ENCODE results near the gene HMBS.

Gene HMBS

GRCh38 chr11:119062779-119063178 is 21.9 kb upstream of the HMBS start:
- Mint-ChIP-seq H3K4me1 (peaks cover 20% of the 10 kb centered on the region), H3K36me3 (ENCODE audit: low read depth) (peaks cover 16% of the 10 kb centered on the region), H3K9me3 (peaks cover 4% of the 10 kb centered on the region), H3K27me3 (ENCODE audit: low read depth, poor library complexity) (peaks cover 4% of the 10 kb centered on the region), H3K4me3 (no peak overlapping the region), H3K27ac (no peak overlapping the region)
- DNase-seq, result no peak
- no peak for TF ChIP-seq CTCF (IDR thresholded peaks at IDR 0.05)

DNA sequence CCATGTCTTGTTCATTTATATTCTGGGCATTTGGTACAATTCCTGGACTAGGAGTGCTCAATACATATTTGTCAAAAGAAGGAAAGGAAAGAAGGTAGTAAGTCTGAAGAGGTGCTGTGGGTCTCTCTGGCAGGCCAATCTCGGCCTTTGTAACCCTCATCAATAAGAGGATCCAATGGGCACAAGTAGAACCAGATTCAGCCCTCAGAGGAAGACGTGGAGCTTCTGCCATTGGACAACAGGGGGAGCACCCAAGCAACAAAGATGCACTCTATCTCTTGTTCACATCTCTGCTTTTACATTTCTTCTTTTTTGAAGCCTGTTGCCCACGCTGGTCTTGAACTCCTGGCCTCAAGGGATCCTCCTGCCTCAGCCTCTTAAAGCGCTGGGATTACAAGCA is 19.3 kb upstream of the HMBS start:
- no peak overlapping the region for H3K27ac Mint-ChIP-seq
- peak; percentile 31 for TF ChIP-seq CTCF (IDR thresholded peaks at IDR 0.05)
- no peak overlapping the region for H3K4me3 Mint-ChIP-seq
- peaks cover 2% of the 10 kb centered on the region for H3K27me3 Mint-ChIP-seq (ENCODE audit: low read depth, poor library complexity)
- H3K36me3 Mint-ChIP-seq (ENCODE audit: low read depth), result peaks cover 16% of the 10 kb centered on the region
- H3K9me3 Mint-ChIP-seq, result peaks cover 4% of the 10 kb centered on the region
- peaks cover 24% of the 10 kb centered on the region for H3K4me1 Mint-ChIP-seq
- DNase-seq, result no peak

GRCh38 chr11:119067371-119068222 is 17.1 kb upstream of the HMBS start, which contains the start of gene VPS11:
TSS of gene VPS11 (plus strand) at chr11:119067818. CDS start at chr11:119067824, 6 bp downstream.
- peak; percentile 98 for DNase-seq
- H3K9me3 Mint-ChIP-seq, result no peaks in the 10 kb centered on the region
- no peaks in the 10 kb centered on the region for H3K27me3 Mint-ChIP-seq (ENCODE audit: low read depth, poor library complexity)
- H3K4me1 Mint-ChIP-seq, result peaks cover 24% of the 10 kb centered on the region
- peak within 1 kb of the TSS; percentile 97 for H3K4me3 Mint-ChIP-seq
- peak within 1 kb of the TSS; percentile 95 for H3K27ac Mint-ChIP-seq
- no peak for TF ChIP-seq CTCF (IDR thresholded peaks at IDR 0.05)
- H3K36me3 Mint-ChIP-seq (ENCODE audit: low read depth), result peaks cover 26% of the 10 kb centered on the region

- Mint-ChIP-seq H3K4me1 (no peaks in the 10 kb centered on the region), H3K36me3 (ENCODE audit: low read depth) (peaks cover 63% of the 10 kb centered on the region), H3K4me3 (no peak overlapping the region), H3K27ac (no peak overlapping the region), H3K27me3 (ENCODE audit: low read depth, poor library complexity) (peaks cover 3% of the 10 kb centered on the region), H3K9me3 (no peaks in the 10 kb centered on the region)
- no peak for TF ChIP-seq CTCF (IDR thresholded peaks at IDR 0.05)
- no peak for DNase-seq
Measured at GRCh38 chr11:119077839-119078238, 6.8 kb upstream of the HMBS start.

DNA sequence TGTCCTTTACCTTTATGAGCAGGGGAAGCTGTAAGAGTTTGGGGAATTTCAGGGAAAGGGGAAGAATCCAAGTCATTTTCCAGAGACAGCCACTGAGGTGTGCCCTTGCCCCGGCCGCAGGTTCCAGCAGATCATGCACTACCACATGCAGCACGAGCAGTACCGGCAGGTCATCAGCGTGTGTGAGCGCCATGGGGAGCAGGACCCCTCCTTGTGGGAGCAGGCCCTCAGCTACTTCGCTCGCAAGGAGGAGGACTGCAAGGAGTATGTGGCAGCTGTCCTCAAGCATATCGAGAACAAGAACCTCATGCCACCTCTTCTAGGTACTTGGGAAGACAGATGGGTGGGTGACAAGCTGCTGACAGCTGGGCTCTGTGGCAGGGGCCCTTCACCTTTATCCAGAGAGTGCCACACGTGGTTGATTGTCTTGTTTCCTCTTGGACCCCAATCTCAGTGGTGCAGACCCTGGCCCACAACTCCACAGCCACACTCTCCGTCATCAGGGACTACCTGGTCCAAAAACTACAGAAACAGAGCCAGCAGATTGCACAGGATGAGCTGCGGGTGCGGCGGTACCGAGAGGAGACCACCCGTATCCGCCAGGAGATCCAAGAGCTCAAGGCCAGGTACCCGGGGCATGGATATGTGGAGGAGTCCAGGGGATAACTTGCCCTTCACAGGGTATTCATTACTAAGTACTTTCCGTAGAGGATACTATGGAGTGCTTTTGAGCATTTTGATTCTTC is 5.8 kb upstream of the HMBS start:
- peaks cover 3% of the 10 kb centered on the region for H3K27me3 Mint-ChIP-seq (ENCODE audit: low read depth, poor library complexity)

More for the DNA sequence above, 5.8 kb upstream of the HMBS start:
- Mint-ChIP-seq H3K9me3 (no peaks in the 10 kb centered on the region), H3K36me3 (ENCODE audit: low read depth) (peaks cover 54% of the 10 kb centered on the region), H3K4me3 (no peak overlapping the region), H3K4me1 (no peaks in the 10 kb centered on the region), H3K27ac (no peak overlapping the region)
- no peak for TF ChIP-seq CTCF (IDR thresholded peaks at IDR 0.05)
- no peak for DNase-seq

All from nephron progenitor cell (in vitro differentiated cells).